Left lung (tissue), 10 donors: ENCODE measurements around the gene PITPNM3. TPM values are rescaled to one million over a fixed set of nuclear protein-coding genes. Genes with fewer than 3 reads are reported as not detected.

ENCODE experiments used
- ATAC-seq: fragments of 200-7000 bp; cut with Tn5 transposase; one replicate; pipeline ENCODE4 v1.9.1; 2020; ENCODE audit warnings: moderate library complexity
- DNase-seq, 4 donors: peaks; one replicate each; pipeline ENCODE4 v3.0.0-alpha.2; 2013 to 2020
- H3K27ac ChIP-seq, 2 donors: fragments of 200-600 bp; sonication (generic) in 1 of 2; one replicate each; pipeline versions ENCODE4 v1.5.0 to v1.8.0; 2020 to 2021
- H3K27me3 ChIP-seq, 2 donors: fragments of 200-600 bp; sonication (generic) in 1 of 2; one replicate each; pipeline versions ENCODE4 v1.5.0 to v1.8.0; 2020 to 2021
- H3K36me3 ChIP-seq, 2 donors: fragments of 200-600 bp; sonication (generic) in 1 of 2; one replicate each; pipeline versions ENCODE4 v1.5.0 to v1.8.0; 2020 to 2021
- H3K4me1 ChIP-seq, 2 donors: fragments of 200-600 bp; one replicate each; pipeline ENCODE4 v1.8.0; 2021
- H3K4me3 ChIP-seq, 2 donors: fragments of 200-600 bp; sonication (generic) in 1 of 2; one replicate each; pipeline versions ENCODE4 v1.5.0 to v1.8.0; 2020 to 2021; ENCODE audit warnings: mild to moderate bottlenecking in 1 of 2
- H3K9me3 ChIP-seq, 2 donors: fragments of 200-600 bp; sonication (generic) in 1 of 2; one replicate each; pipeline versions ENCODE4 v1.5.0 to v1.8.0; 2020 to 2021
- CTCF ChIP-seq, 2 donors: fragments of 200-600 bp; sonication (generic) in 1 of 2; IDR thresholded peaks; one replicate each; pipeline versions ENCODE4 v1.5.0 to v1.8.0; 2021; ENCODE audit warnings: antibody characterized with exemption in 2 of 2
- intact Hi-C, 2 donors: fragments of 100-400 bp; cut with DNase I; formaldehyde crosslinking; loops; one replicate each; pipeline versions ENCODE4 v1.11.2 to v1.14.2; 2022
- polyA plus RNA-seq, 6 donors: library from polyadenylated mRNA; unstranded; fragments of 120-200 nt; gene quantifications; one replicate each; pipeline ENCODE4 v1.2.1, GENCODE V29; 2013; ENCODE audit not compliant: insufficient read length in 6 of 6
- total RNA-seq, 2 donors: library from RNA; stranded (reverse); fragmentation: NEBNext Ultra II Directional; extraction: Animal tissue kit (Norgen Biotek cat#: 25700); gene quantifications; one replicate each; pipeline ENCODE4 v1.2.1, GENCODE V29; 2021
- donor health status: DM: no; HTN: yes; CAD: no.
- donor health status: DM: no; HTN: no; CAD: no.

The PITPNM3 gene
- total and polyA plus RNA-seq, 8 donors, result 3.6 to 13.8 (median 5.8) TPM

- TF ChIP-seq CTCF (IDR thresholded peaks at IDR 0.05), result no peak
- no peaks in the 10 kb centered on the region for H3K4me1 ChIP-seq
- no peak overlapping the region for H3K27ac ChIP-seq
- peaks cover 0 to 8% of the 10 kb centered on the region in 2 donors for H3K9me3 ChIP-seq
- peaks cover 0 to 82% of the 10 kb centered on the region in 2 donors for H3K36me3 ChIP-seq
- H3K27me3 ChIP-seq, result no peaks in the 10 kb centered on the region
- DNase-seq (no peak), ATAC-seq (no peak)
- H3K4me3 ChIP-seq, result no peak overlapping the region
- intact Hi-C loops, result no loop called here
These were observed 27.1 kb upstream of the PITPNM3 start for GRCh38 chr17:6583411-6583810.

GRCh38 chr17:6580625-6581024, 24.3 kb upstream of the PITPNM3 start:
- Histone ChIP-seq H3K36me3 (peaks cover 0 to 58% of the 10 kb centered on the region in 2 donors), H3K27ac (no peak overlapping the region), H3K4me3 (no peak overlapping the region), H3K27me3 (no peaks in the 10 kb centered on the region), H3K4me1 (peaks cover 0 to 9% of the 10 kb centered on the region in 2 donors), H3K9me3 (peaks cover 0 to under 1% of the 10 kb centered on the region in 2 donors)
- TF ChIP-seq CTCF (IDR thresholded peaks at IDR 0.05), result no peak
- intact Hi-C loops, result no loop called here
- DNase-seq (no peak), ATAC-seq (no peak)

GRCh38 chr17:6578491-6578890, 22.1 kb upstream of the PITPNM3 start:
- TF ChIP-seq CTCF (IDR thresholded peaks at IDR 0.05), result no peak
- Histone ChIP-seq H3K9me3 (no peaks in the 10 kb centered on the region), H3K4me1 (peaks cover 0 to 20% of the 10 kb centered on the region in 2 donors), H3K27me3 (no peaks in the 10 kb centered on the region), H3K4me3 (no peak overlapping the region), H3K36me3 (peaks cover 0 to 39% of the 10 kb centered on the region in 2 donors), H3K27ac (no peak overlapping the region)
- no peak for ATAC-seq
- DNase-seq, result no peak
- intact Hi-C loops, result no loop called here

GRCh38 chr17:6577686-6578263, 21.4 kb upstream of the PITPNM3 start:
- H3K4me3 ChIP-seq, result no peak overlapping the region
- TF ChIP-seq CTCF (IDR thresholded peaks at IDR 0.05), result no peak
- ATAC-seq, result no peak
- intact Hi-C loops, result no loop called here
- H3K27ac ChIP-seq, result no peak overlapping the region
- no peaks in the 10 kb centered on the region for H3K9me3 ChIP-seq
- peaks cover 0 to 20% of the 10 kb centered on the region in 2 donors for H3K4me1 ChIP-seq
- peaks cover 0 to 33% of the 10 kb centered on the region in 2 donors for H3K36me3 ChIP-seq
- no peaks in the 10 kb centered on the region for H3K27me3 ChIP-seq
- DNase-seq, result no peak

GRCh38 chr17:6576038-6576785, 19.9 kb upstream of the PITPNM3 start:
- no peak for ATAC-seq
- Histone ChIP-seq H3K4me3 (no peak overlapping the region), H3K9me3 (no peaks in the 10 kb centered on the region), H3K36me3 (peaks cover 0 to 23% of the 10 kb centered on the region in 2 donors), H3K4me1 (peaks cover 0 to 20% of the 10 kb centered on the region in 2 donors), H3K27me3 (no peaks in the 10 kb centered on the region), H3K27ac (no peak overlapping the region)
- no peak for TF ChIP-seq CTCF (IDR thresholded peaks at IDR 0.05)
- intact Hi-C loops, result no loop called here
- DNase-seq, result no peak
